Activated T-helper 9 cell treated with anti-CD3 and anti-CD28 coated beads, Interleukin-2, amount 50 U/mL, for 16 hours (primary cell): ENCODE measurements around the gene EIF4G3.
A peak's percentile ranks its signal among the peaks of the same experiment; 100 is the strongest.
"Not testable (repeated sequence)": the region's sequence is repeated elsewhere in the genome, so short reads cannot be mapped to it uniquely, and the experiment has no call there.

Experiments
- DNase-seq: peaks from one replicate; pipeline ENCODE4 v3.0.0-alpha.2; 2020; ENCODE audit warnings: low read depth

EIF4G3 gene

GRCh38 chr1:21028520-21029145, 148.1 kb downstream of the EIF4G3 start:
- DNase-seq = no peak

- no peak for DNase-seq
Observed at GRCh38 chr1:21027805-21028204, 148.9 kb downstream of the EIF4G3 start.

DNA sequence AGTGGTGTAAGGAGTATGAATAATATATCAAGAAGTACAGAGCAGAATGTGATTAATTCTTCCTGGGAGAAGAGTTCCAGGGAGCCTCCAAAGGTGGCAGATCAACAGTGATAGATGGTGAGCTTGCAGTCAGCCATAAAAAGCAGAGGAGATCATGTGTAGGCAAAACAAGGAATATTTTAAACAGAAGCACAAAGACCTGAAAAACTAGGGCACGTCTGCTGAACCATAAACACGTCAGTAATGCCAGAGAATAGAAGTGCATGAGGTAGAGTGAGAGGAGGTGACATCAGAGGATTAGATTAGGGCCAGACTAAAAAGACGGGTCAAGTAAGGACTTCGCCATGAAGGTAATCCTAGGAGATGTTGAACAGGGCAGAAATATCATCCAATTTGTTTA, 151.8 kb downstream of the EIF4G3 start:
- DNase-seq = no peak

GRCh38 chr1:21024136-21024896, 152.4 kb downstream of the EIF4G3 start:
- DNase-seq = not testable (repeated sequence)

- peak; percentile 3 for DNase-seq
Observed at GRCh38 chr1:21022279-21023040, 154.2 kb downstream of the EIF4G3 start.

DNA sequence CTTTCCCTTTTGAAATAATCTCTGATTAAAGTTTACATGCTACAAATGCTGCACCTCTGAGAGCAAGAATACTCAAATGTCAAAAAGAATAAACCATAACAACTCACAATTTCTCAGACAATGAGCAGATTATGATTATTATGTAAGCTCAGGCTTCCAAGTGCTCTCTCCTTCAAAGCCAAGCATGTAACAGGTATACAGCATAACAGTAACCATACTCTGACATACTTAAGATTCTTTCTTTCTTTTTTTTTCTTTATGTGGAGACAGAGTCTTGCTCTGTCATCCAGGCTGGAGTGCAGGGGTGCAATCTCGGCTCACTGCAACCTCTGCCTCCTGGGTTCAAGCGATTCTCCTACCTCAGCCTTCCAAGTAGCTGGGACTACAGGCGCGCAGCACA, 155.4 kb downstream of the EIF4G3 start:
- no peak for DNase-seq

DNA sequence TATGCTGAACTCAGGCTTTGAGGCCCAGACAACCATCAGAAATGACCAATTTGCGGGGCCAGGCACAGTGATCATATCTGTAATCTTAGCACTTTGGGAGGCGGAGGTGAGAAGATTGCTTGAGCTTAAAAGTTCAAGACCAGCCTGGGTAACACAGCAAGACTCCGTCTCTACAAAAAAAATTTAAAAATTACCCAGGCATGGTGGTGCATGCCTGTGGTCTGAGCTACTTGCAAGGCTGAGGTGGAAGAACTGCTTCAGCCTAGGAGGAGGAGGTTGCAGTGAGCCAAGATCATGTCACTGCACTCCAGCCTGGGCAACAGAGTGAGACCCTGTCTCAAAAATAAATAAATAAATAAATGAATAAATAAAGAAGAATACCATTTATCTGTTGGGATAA, 156.5 kb downstream of the EIF4G3 start:
- DNase-seq = no peak

DNA sequence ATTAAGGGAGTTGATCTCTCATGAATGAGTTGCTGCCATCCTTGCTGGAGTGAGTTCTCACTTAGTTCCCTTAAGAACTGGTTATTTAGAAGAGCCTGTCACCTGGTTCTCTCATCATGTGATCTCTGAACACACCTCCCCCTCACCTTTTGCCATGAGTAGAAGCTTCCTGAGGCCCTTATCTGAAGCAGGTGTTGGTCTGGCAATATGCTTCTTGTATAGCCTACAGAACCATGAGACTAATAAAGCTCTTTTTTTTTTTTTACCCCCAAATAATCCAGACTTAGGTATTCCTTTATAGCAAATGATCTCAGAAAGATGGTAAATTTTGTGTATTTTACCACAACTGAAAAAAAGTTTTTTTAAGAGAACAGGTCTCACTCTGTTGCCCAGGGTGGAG, 158.0 kb downstream of the EIF4G3 start:
- DNase-seq = no peak

- DNase-seq = no peak
Observed at GRCh38 chr1:21013510-21013909, 163.2 kb downstream of the EIF4G3 start.

DNA sequence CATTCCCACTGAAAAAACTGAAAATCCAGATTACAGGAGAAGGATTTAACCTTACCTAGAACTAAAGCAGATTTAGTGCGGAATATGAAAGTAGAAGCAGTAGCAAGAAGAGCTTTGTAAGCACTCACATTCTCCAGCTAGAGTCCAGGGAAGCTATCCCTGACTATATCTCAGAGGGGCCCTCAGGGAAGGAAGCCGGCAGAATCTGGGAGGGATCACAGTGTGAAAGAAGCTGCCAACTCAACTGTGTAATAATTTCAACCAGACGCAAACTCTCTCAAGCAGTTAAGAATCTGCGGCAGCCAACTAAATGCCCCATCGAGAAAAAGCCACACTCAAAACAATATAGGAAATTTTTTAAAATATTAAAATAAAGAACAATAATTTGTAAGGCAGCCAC, 163.8 kb downstream of the EIF4G3 start:
- no peak for DNase-seq

DNA sequence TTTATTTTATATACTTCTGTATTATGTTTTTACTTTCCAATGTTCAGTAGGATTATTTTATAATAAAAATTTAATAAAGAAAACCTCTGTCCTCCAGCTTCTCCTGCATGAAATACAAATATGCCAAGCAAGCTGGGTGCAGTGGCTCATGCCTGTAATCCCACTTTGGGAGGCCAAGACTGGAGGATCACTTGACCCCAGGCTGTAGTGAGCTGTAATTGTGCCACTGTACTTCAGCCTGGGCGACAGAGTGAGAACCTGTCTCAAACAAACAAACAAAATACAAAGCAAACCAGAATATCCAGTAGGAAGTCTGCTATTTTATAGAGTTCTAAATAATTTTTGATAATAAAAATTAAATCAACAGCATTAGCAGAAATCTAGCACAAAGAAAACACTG, 168.8 kb downstream of the EIF4G3 start:
- no peak for DNase-seq

- DNase-seq = no peak
Observed at GRCh38 chr1:21005466-21006239, 171.0 kb downstream of the EIF4G3 start.

DNA sequence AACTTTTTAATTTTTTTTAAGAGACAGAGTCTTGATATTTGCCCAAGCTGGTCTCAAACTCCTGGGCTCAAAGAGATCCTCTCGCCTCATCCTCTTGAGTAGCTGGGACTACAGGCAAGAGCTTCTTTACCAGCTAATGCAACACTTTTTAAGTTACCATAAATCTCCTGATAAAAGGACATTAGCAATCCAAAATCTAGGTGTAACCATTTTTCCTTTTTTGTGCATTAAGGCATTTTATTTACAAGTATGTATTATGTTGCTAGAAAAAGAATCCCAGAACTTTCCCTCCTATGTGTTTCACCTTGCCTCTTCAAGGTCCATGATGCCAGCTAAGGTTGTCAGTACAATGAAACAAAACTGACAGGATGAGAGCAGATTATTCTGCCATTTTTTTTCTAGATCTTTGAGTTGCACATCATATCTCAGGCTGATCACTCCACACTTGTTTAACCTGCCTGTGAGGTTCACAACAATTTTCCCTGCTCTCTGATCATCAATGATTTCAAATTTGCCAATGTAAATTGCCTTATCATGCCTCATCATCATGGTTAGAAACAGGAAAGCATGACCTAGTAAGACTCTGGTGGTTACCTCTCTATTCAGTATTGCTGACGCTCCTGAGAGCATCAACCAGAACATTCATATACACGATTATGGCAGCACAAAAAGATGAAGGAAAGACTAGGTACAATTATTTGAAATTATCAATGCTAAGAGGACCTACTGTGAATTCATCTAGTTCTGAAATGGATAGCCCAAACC, 173.2 kb downstream of the EIF4G3 start:
- DNase-seq = no peak

- no peak for DNase-seq
Observed at GRCh38 chr1:21001042-21001441, 175.7 kb downstream of the EIF4G3 start.

GRCh38 chr1:21000245-21000594, 176.5 kb downstream of the EIF4G3 start:
- DNase-seq = no peak

- DNase-seq = no peak
Observed at GRCh38 chr1:20999525-21000244, 177.0 kb downstream of the EIF4G3 start.

DNA sequence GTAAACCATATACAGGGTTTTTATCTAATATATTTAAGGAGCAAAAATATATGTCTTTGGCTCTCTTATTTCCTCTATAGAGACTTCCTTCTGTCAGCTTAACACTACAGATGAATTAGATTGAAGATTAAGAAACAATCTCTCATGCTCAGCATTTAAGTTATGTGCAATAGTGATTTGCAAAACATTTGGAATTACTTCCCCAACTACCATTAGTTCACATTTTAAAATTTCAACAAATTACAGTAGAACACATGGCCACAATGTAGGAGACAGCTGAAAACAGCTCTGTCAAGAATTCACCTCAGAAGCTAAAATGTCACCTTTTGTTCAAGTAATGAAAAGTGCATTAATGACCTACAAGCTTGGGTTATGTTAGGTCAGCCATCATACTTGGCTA, 177.9 kb downstream of the EIF4G3 start:
- DNase-seq = no peak

DNA sequence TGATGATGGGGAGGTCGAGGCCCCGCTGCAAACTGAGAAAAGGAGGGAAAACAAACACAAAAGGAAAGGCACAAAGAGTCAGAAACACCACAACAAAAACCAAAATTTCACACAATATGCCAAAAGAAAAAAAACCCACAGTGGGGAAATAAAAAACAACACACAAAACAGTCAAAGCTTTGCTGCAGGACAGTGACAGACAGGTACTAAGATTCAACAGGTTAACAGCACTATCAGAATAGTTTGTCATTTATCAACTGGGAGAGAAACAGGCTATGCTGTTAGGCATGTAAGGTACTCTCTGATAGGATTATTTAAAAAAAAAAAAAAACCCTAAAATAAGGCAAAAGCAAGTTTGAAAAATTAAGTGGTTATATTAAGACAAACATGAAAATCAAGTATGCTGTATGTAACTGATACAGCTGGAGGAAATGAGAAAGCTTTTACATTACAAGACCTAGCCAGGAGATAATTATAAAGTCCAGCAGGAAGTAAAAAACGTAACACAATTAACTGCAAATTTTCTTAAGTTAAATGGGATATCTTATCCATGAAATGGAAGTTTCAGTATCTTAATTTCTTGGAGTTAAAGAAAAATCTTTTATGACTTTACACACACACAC, 179.0 kb downstream of the EIF4G3 start:
- DNase-seq = no peak

GRCh38 chr1:20996554-20996953, 180.1 kb downstream of the EIF4G3 start:
- no peak for DNase-seq
